ENCODE measurements around the gene MAP2K7. TPM values are rescaled to one million over a fixed set of nuclear protein-coding genes. Genes with fewer than 3 reads are reported as not detected.

MAP2K7 gene
- total RNA-seq, 1 donor from 2014 or later: 15.0 TPM

- peak; percentile 98 for DNase-seq (ENCODE audit: low read depth)
- no peaks in the 10 kb centered on the region for H3K36me3 ChIP-seq (ENCODE audit: control insufficient read depth, insufficient read depth, low read length)
- TF ChIP-seq CTCF (IDR thresholded peaks at IDR 0.05; ENCODE audit: insufficient read depth, low read length, poor library complexity, severe bottlenecking): no peak
- H3K27me3 ChIP-seq (ENCODE audit: control insufficient read depth, insufficient read depth, low read length): no peaks in the 10 kb centered on the region
- H3K4me3 ChIP-seq (ENCODE audit: low read depth, low read length): peak within 1 kb of the TSS; percentile 97
Measured at GRCh38 chr19:7943444-7944176, 39.9 kb downstream of the MAP2K7 start, which contains the start of gene TIMM44. Gene TIMM44 (minus strand): TSS chr19:7943666. CDS start chr19:7943651, 15 bp downstream.

GRCh38 chr19:7944177-7944761 lies 40.6 kb downstream of the MAP2K7 start:
- TF ChIP-seq CTCF (IDR thresholded peaks at IDR 0.05; ENCODE audit: insufficient read depth, low read length, poor library complexity, severe bottlenecking): peak; percentile 77
- DNase-seq (ENCODE audit: low read depth): no peak
- Histone ChIP-seq H3K4me3 (ENCODE audit: low read depth, low read length) (peak overlapping the region; percentile 57), H3K27me3 (ENCODE audit: control insufficient read depth, insufficient read depth, low read length) (no peaks in the 10 kb centered on the region), H3K36me3 (ENCODE audit: control insufficient read depth, insufficient read depth, low read length) (no peaks in the 10 kb centered on the region)

GRCh38 chr19:7947939-7948338 lies 44.3 kb downstream of the MAP2K7 start:
- DNase-seq (ENCODE audit: low read depth): no peak
- TF ChIP-seq CTCF (IDR thresholded peaks at IDR 0.05; ENCODE audit: insufficient read depth, low read length, poor library complexity, severe bottlenecking): no peak
- H3K36me3 ChIP-seq (ENCODE audit: control insufficient read depth, insufficient read depth, low read length): no peaks in the 10 kb centered on the region
- H3K4me3 ChIP-seq (ENCODE audit: low read depth, low read length): no peak overlapping the region
- H3K27me3 ChIP-seq (ENCODE audit: control insufficient read depth, insufficient read depth, low read length): no peaks in the 10 kb centered on the region

GRCh38 chr19:7953060-7953459 lies 49.4 kb downstream of the MAP2K7 start:
- Histone ChIP-seq H3K27me3 (ENCODE audit: control insufficient read depth, insufficient read depth, low read length) (no peaks in the 10 kb centered on the region), H3K4me3 (ENCODE audit: low read depth, low read length) (no peak overlapping the region), H3K36me3 (ENCODE audit: control insufficient read depth, insufficient read depth, low read length) (no peaks in the 10 kb centered on the region)
- TF ChIP-seq CTCF (IDR thresholded peaks at IDR 0.05; ENCODE audit: insufficient read depth, low read length, poor library complexity, severe bottlenecking): no peak
- no peak for DNase-seq (ENCODE audit: low read depth)

GRCh38 chr19:7953576-7953975 lies 49.9 kb downstream of the MAP2K7 start:
- TF ChIP-seq CTCF (IDR thresholded peaks at IDR 0.05; ENCODE audit: insufficient read depth, low read length, poor library complexity, severe bottlenecking): no peak
- no peak for DNase-seq (ENCODE audit: low read depth)
- H3K36me3 ChIP-seq (ENCODE audit: control insufficient read depth, insufficient read depth, low read length): no peaks in the 10 kb centered on the region

More at GRCh38 chr19:7953576-7953975, 49.9 kb downstream of the MAP2K7 start:
- no peaks in the 10 kb centered on the region for H3K27me3 ChIP-seq (ENCODE audit: control insufficient read depth, insufficient read depth, low read length)
- H3K4me3 ChIP-seq (ENCODE audit: low read depth, low read length): no peak overlapping the region
